Inferior parietal cortex (tissue), 1 donor: ENCODE data around the gene MTG2.

ENCODE experiments used
- DNase-seq: peaks from one replicate; pipeline ENCODE4 v3.0.0-alpha.2; 2016; ENCODE audit errors: extremely low spot score

Gene MTG2, protein sequence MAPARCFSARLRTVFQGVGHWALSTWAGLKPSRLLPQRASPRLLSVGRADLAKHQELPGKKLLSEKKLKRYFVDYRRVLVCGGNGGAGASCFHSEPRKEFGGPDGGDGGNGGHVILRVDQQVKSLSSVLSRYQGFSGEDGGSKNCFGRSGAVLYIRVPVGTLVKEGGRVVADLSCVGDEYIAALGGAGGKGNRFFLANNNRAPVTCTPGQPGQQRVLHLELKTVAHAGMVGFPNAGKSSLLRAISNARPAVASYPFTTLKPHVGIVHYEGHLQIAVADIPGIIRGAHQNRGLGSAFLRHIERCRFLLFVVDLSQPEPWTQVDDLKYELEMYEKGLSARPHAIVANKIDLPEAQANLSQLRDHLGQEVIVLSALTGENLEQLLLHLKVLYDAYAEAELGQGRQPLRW

GRCh38 chr20:62182469-62183425 lies at the start of gene MTG2:
MTG2 (plus strand) TSS chr20:62183028; CDS start chr20:62193421, 10,393 bp downstream.
- peak; percentile 99 for DNase-seq

GRCh38 chr20:62133051-62133845 lies 49.6 kb upstream of the MTG2 start:
- DNase-seq = no peak

GRCh38 chr20:62133864-62134263 lies 49.0 kb upstream of the MTG2 start:
- no peak for DNase-seq

DNA sequence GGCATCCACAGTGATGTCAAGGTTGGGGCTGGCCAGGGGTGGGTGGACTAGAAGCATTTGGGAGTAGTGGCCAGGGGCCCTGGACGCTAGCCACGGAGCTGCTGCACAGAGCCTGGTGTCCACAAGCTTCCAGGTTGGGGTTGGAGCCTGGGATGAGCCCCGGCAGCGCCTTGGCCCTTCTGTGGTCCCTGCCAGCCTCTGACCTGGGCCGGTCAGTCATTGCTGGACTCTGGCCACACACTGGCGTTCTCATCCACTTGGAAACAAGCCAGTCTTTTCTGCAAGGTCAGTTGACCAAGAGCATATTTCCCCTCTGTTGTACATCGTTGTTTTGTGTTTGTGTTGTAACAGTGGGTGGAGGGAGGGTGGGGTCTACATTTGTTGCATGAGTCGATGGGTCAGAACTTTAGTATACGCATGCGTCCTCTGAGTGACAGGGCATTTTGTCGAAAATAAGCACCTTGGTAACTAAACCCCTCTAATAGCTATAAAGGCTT lies 48.0 kb upstream of the MTG2 start:
- no peak for DNase-seq

- DNase-seq = no peak
Observed at GRCh38 chr20:62135573-62136266, 47.1 kb upstream of the MTG2 start.

GRCh38 chr20:62136283-62137091 lies 46.3 kb upstream of the MTG2 start:
- peak; percentile 74 for DNase-seq

- DNase-seq = no peak
Observed at GRCh38 chr20:62137092-62137384, 45.8 kb upstream of the MTG2 start.

- DNase-seq = no peak
Observed at GRCh38 chr20:62137478-62138203, 45.2 kb upstream of the MTG2 start.

- DNase-seq = no peak
Observed at GRCh38 chr20:62138204-62138543, 44.7 kb upstream of the MTG2 start.

DNA sequence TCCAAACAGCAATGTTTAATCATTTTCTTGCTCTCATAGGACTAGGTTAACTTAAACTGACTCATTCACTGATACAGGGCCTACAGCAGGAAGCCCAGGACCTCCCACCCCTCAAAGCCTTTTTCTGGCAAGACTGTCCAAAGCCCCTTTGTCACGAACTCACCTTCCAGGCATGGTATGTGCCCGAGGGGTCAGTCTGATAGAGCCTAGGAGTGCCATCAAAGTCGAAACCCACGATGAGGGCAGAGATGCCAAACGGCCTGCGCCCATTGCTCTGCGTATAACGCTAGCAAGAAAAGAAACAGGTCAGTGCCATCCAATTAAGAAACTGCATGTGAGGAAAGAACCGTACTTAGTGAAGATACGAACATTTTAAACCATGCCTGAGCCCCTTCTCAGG lies 43.9 kb upstream of the MTG2 start:
- DNase-seq = no peak

DNA sequence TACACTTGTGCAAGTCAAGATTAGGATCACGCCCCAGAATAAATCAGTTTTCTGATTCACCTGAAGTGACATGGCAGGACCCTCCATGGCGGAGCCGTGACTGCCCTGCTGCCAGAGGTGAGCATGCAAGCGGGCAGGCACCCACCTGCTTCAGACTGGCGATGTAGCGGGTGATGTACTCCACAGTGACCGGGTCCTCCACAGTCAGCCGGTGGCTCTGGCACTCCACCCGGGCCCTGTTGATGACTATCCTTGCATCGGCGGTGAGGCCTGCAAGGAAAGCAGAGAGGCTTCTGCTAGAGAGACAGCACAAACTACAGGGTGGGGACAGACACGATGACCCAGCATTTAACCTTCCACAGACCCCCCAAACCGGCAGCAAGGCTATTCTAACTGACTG lies 43.2 kb upstream of the MTG2 start:
- DNase-seq = no peak

DNA sequence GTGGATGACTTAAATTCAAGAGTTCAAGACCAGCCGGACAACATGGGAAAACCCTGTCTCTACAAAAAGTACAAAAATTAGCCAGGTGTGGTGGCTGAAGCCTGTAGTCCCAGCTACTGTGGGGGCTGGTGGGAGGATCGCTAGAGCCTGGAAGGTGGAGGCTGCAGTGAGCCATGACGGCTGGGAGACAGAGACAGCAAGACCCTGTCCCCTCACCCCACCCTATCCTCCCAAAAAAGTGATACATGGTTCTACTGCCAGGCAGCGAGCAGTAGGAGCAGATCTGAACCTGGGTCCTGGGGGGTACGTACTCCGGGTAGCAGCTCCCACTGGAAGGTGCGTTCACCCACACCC lies 41.8 kb upstream of the MTG2 start:
- DNase-seq = no peak

DNA sequence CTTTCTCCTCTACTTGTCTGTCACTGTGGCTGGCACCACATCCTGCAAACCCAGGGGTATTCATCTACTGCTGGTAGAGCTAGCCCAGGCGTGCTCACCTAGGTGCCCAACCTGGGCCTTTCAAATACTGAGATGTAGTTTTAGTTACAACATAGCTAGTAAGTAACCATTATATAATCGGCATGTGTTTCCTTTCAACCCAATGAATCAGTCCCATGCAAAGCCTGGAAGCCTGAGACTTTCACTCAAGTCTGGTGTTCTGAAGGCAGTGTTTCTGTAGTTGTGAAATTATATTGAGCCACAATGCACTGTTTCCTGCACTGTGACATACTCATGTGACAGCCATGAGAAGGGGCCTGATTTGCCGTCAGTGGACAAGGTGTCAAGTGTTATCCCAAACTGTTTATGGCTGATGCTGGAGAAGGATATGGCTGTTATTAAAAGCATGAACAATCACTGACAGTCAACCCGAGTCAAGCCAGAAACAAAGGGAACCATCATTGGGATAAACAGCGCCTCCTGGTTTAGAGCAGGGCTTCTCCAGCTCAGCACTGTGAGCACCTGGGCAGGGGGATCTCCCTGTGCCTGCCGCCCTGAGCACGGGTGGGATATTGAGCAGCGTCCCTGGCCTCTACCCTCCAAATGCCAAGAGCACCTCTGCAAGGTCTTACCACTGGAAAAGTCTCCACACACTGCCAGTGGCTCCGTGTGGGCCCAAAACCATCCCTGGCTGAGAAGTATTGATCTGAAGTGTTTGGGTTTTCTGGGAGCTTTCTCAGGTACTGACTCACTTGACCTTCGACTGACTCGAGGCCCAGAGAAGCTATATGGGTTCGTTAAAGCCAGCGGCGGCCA lies 41.2 kb upstream of the MTG2 start:
- DNase-seq = no peak

DNA sequence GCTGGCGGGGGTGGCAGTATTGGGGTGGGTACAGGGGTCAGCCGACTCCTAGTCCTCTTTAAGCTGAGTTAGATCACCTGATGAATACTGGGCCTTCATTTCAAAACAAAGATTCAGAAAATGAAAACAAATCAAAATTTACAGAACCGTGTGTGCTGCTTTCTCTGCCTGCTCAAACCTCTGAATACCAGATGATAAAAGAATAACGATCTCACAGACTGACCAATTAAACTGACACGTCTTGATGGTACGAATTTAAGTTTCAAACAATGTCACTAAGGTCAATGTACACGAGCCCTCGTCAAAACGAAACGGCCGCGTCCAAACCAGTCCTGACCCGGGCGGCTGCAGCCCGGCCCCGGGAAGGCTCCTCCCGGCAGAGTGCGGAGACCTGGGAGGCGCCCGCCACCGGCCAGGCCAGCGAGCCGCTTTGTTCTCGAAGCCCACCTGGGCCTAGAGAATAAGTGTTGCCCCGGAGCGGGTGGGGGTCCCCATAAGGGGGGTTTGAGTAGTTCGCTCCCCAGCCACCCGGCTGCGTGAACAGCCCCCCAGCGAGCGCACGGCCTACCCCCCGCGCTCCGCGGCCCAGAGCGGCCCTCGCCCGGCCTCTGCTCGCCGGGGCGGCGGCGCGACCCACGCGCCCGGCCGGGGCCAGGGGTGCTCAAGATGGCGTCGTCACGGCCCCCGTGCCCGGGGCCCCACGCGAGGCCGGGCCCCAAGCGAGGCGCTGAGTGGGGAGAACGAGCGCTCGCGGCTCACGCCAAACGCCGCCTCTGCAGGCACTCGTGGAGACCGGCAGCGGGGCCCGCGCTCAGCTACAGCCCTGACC lies 40.4 kb upstream of the MTG2 start:
- DNase-seq = no peak

GRCh38 chr20:62143081-62143956 lies 39.5 kb upstream of the MTG2 start, which contains the start of the genes PSMA7 and SS18L1:
PSMA7 (minus strand) TSS chr20:62143394; CDS start chr20:62143303, 91 bp downstream.
SS18L1 (plus strand) TSS chr20:62143769; CDS start chr20:62143821, 52 bp downstream.
- DNase-seq = peak; percentile 83

DNA sequence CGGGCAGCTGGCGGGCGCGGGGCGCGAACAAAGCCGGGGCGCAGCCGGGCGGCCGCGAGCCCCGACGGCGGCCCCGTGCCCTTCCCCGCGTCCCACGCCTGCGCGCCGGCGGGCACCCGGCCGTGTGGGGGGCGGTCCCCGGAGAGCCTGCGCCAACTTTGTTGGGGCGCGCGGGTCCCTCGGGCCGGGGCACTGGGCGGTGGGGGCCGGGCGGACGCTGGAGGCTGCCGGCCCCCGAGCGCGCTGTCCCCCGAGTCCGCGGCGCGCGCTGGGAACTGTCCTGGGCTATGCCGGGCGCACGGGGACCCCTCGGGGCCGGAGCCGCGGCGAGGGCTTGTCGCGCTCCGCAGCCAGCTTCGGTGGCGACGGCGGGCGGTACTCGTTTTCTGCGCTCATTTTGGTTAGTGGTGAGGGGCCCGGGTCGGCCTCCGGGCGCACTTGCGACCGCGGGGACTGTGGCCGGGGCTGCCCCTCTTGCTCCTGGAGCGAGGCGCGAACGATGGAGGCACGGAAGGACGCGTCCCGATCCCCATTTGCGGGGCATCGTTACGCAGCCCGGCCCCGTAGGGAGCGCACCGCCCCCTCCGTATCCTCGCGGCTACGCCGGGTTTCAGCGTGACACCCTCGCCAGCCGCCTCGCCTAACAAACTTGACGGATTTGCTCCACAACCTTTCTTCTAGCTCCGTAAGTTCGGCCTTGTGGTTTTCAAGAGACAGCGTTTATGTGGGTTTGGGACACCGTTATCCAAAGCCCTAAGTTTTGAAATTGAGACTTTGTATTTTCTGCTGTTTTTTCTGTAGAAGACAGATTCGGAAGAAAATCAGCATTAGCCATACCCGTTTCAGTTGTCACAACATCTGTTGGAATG lies 38.6 kb upstream of the MTG2 start:
- no peak for DNase-seq
